HK-2 (cell line): Measurements from ENCODE around the gene RNF19B.
A peak's percentile ranks its signal among the peaks of the same experiment; 100 is the strongest.
"Not testable (repeated sequence)": the region's sequence is repeated elsewhere in the genome, so short reads cannot be mapped to it uniquely, and the experiment has no call there.

ENCODE experiments used
- DNase-seq: peaks from one replicate; pipeline ENCODE4 v3.0.0-alpha.2; 2018; ENCODE audit not compliant: unreplicated experiment

RNF19B gene, protein sequence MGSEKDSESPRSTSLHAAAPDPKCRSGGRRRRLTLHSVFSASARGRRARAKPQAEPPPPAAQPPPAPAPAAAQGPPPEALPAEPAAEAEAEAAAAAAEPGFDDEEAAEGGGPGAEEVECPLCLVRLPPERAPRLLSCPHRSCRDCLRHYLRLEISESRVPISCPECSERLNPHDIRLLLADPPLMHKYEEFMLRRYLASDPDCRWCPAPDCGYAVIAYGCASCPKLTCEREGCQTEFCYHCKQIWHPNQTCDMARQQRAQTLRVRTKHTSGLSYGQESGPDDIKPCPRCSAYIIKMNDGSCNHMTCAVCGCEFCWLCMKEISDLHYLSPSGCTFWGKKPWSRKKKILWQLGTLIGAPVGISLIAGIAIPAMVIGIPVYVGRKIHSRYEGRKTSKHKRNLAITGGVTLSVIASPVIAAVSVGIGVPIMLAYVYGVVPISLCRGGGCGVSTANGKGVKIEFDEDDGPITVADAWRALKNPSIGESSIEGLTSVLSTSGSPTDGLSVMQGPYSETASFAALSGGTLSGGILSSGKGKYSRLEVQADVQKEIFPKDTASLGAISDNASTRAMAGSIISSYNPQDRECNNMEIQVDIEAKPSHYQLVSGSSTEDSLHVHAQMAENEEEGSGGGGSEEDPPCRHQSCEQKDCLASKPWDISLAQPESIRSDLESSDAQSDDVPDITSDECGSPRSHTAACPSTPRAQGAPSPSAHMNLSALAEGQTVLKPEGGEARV

DNA sequence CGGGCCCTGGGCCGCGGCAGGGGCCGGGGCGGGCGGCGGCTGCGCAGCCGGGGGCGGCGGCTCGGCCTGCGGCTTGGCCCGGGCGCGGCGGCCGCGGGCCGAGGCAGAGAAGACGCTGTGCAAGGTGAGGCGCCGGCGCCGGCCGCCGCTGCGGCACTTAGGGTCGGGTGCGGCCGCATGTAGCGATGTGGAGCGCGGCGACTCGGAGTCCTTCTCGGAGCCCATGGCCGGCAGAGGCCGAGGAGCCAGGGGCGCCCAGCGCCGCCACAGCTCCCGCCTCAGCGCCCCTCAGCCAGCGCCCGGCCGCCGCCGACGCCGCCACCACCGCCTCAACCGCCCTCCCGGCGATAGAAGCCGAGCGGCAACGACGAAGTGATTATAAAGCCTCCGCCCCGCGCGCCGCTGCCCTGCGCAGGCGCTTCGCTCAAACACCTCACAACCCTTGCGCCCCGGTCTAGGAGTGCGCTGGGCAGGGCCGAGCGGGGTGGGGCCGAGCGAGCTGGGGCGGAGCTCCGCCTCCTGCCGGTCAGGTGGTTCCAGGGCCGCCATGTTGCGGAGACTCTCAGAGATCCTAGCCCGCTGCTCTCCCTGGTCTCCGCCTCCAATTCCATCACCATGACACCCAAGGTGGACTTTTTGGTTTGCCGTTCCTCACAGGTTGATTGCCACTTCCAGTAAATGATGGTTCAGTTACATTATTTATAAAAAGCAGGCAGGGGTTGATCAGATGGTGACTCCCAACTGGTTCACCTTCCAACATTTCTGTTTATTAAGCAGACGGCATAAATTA lies at the start of gene RNF19B:
Gene RNF19B, minus strand, starts transcription at position 349 of the 790 bp plus-strand sequence. Its CDS starts 124 bp downstream, at position 225.
- DNase-seq: peak; percentile 97

DNA sequence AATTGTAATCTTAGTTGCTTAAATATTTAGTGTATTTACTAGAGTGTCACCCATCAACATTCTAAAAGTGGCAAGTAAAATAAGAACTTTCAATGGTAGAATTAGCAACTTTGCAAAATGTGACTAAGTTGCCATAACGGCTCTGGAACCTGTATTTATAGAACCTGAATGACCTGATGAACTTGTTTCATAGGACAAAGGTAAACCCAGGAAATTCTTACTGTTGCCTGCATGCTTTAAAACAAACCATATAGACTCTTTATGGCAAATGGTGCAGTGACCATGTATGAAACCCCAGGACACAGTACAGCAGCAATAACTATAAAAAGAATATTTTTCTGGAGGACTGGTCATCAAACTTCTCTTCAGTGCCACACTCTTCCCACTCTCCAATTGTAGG lies 49.2 kb upstream of the RNF19B start:
- DNase-seq: no peak

DNA sequence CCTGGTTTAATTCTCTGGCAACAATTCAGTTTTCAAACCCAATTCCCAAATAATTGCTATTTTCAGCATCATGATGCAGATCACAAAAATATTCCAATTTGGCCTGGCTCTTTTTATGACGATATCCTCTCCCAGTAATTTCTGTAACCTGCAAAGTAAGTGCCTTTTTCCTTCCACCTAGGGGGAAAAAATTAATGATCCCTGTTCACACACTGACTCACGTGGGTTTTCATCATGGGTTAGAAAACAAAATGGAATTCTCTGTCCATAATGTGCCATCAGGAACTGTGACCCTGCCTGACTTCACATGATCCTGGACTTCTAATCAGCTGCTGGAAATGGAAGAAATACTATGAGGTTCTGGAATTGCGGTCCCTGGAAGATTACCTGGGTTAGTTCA lies 47.6 kb upstream of the RNF19B start:
- DNase-seq: no peak

DNA sequence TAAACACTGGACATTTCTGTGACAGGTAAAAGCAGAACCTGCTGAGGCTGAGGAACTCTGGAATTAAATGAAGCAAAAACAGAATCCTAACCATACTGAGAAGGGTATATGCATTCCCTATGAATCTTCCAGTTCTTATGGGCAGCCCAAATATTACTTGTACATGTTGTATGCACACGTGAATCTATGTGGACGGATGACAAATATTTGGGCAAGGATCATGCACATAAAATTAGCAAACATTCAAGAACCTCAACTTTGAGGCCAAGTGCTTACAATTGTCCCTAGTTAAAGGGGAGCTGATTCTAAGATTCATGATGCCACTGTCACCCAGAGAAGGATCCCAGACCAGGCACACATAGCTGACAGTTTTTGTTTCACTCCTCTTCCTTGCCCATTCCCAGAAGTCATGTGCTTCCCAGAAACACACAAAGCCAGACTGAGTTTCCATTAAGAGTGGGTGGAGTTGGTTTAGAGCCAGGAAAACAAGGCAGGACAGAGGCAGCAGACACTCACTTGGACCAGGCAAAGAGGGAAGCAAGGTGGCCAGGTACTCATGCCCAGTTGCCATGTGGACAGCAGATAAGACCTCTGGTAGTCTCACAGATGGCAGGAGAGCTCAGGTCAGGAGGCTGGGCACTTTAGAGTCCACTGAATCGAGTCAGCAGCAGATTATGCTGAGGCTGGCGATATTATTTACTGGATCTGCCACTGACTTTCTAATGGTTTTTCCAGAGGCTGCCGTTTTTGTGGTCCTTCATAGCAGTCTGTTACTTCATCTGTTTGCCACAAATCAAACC lies 46.5 kb upstream of the RNF19B start:
- no peak for DNase-seq

DNA sequence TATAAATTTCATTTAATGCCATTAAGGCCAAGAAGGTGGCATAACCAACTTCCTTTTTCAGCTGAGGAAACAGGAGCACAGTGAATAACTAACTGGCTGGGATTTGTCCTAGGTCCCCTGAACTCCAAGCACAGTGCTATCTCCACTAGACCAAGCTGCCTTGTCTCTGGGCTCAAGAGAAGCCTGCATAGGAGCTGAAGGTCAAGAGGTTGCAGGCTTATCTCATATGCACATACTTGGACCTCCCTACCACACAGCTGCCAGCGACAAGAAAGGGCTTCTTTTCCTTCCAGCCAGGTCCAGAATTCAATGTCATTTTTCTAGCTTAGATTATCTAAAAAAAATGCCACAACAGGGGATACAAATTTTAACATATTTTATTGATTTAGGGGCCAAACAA lies 45.0 kb upstream of the RNF19B start:
- no peak for DNase-seq

DNA sequence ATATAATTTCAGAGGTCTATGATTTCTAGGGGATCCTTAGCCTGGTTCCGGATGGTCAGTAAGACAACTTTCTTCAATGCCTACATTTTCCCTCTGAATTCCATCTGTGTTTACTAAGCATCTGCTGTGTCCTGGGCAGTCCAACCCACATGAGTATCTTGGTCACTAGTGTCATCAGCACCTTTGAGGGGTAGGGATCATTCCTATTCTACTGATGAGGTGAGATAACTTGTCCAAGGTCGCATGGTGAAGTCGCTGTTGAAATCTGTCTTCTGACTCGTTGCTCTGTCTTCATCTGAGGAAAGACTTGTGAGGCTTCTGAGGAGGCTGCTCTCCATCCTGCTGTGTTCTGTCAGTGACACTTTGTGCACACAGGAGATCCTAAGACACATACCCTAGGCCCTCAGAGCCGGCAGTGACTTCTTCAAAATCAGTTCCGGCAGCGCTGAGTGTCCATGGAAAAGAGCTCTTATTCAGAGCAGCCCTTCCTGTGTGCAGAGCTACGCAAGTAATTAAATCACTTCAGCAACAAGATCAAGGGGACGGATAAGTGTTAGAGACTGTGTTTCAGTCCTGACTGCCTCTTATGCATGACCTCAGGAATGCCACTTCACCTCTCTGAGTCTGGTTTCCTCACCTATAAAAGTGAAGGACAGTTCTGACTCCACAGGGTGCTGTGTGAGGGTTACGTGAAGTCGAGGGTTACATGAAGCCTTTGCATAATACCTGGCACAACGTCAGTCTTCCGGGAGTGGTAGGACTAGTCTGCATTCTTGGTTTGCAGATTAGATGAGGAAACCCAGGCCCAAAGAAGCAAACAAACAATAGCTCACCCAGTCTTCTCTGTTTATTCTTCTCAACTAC lies 43.7 kb upstream of the RNF19B start:
- no peak for DNase-seq

DNA sequence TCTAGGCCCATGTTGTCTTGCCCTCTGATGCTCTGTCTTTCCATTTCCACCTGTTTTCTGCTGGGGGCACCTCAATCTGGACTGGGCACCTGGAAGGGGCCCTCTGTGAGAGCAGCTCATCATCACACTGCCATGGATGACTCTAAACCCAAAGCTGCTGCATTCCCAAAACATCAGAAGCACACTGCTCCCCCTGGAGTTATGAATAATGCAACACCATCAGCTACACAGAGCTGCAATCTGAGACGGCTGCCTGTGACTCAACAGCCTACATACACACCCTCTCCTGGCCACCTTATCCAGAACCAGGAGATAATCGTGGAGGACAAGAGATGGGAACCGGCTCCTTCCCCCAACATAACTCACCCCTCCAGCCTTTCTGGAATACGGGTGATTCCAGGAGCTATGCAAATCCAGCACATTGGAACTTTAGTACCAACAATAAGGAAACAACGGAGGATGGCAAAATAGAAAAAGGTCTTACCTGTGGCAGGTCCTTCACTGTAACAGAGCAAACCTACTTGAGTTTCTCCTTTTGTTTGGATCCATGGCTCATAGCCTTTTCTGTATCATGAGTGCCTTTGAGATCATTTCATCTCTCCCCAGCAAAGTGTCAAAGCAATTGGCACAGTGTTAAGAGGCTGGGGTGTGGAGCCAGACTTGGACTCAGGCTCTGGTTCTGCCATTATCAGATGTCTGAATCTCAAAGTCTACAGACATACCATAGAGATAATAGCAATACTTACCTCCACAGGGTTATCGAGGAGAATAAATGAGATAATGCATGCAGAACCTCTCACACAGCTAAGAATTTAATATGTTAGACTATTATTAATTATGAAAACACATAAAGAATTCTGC lies 42.8 kb upstream of the RNF19B start:
- DNase-seq: peak; percentile 42

DNA sequence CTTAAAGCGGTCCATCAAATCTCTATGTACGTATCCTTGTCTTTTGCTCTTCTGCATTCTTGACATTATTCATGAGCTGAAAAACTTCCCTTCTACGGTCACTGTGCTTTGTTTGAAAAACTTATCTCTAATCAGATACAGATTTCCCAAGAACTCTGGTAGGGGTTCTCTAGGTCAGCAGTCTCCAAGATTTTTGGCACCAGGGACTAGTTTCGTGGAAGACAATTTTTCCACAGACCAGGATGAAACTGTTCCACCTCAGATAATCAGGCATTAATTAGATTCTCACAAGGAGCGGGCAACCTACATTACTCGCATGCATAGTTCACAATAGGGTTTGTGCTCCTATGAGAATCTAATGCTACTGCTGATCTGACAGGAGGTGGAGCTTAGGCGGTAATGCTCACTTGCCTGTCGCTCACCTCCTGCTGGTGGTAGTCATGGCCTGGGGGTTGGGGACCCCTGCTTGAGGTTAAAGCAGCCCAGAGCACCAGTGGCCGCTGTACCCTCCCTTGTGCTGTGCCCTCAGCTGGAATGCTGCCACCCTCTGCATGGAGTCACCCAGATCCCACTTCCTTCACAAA lies 41.3 kb upstream of the RNF19B start:
- DNase-seq: no peak

DNA sequence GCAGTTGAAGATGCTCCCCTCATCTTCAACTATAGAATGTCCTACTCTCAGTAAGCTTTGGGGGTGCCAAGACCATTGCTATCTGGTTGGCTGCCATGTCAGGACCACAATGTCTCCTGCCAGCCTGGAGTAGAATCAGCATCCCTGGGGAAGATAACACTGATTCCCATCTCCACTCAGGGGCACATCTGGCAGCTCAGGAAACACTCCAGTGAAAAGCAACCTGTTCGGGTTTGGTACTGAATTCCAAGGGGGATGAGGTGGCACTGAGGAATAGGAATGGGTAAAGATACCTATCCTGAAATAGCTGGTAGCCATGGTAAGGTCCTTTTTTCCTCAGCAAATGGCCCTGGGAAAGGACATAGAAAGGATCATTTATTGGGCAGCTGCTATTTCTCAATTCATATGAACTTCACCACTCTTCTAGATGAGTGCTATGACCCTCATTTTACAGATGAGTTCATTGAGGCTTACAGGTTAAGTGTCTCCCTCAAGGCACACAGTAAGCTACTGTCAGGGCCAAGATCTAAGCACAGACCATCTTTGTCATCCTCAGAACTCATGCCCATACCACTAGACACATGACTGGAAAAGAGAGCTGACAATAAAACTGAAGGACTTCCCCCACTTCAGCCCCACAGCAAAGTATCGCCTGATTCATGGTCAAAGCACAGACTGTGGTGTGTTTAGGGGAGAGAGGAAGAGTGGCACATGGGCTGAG lies 40.7 kb upstream of the RNF19B start:
- DNase-seq: no peak

DNA sequence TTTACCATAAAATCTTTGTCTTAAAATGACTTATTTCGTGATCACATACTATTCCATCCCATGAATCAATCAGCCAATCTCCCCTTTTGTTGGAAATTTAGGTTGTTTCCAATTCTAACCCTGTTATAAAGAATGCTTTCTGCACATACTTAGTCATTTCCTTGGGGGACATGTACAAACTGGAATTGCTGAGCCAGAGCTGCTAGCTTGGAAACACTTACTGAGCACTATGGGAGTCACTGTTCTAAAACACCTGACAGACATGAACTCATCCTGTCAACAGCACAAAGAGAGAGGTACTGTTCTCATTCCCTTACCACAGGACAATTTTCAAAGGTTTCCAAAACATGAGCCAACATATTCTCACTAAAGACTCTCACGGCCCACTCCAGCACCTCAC lies 40.0 kb upstream of the RNF19B start:
- DNase-seq: no peak

DNA sequence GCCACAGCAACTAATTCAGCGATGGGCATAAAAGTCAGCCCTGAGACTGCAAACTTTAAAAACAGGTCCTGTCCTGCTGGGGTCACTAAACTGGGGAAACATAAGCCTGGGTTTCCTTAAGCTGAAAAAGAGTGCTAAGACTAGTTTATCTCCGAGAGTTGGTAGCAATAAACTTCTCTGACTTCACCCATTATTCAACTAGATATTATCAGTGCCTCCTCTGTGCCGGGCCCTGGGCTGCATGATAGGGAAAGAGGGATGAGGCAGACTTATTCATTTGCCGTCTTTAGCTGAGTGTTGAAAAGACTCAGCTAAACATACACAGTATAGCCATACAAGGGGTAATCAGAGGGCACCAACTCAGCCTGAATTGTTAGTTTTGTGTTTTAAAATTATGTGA lies 39.0 kb upstream of the RNF19B start:
- DNase-seq: no peak

DNA sequence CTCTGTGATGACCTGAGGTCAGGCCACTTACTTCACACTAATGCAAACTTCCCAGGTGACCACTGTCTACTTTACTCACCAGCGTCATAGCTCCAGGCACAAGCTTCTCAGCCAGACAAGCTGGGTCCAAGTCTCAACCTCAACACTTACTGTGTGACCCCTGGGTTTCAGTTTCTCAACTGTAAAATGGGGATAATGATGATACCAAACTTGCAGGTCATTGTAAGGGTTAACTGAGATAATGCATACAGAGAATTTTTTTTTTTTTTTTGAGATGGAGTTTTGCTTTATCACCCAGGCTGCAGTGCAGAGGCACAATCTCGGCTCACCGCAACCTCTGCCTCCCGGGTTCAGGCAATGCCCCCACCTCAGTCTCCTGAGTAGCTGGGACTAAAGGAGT lies 37.4 kb upstream of the RNF19B start:
- no peak for DNase-seq

DNA sequence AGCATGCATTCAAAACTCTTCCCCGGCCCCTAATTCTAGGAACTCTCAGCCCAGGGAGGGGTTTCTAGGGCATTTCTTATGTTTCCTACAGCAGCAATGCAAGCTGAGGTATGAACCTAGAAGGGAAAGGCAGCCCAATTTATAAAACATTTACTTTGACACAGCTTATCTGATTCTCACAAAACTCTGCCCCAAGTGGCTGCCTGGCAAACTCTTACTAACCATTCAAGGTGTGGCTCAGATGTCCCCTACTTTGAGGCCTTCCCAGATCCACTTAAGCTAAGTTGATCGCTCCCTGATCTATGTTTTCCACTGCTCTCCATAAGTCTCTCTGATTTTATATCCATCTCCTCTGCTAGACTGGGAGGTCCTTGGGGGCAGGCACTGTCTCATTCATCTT lies 36.7 kb upstream of the RNF19B start:
- DNase-seq: no peak

DNA sequence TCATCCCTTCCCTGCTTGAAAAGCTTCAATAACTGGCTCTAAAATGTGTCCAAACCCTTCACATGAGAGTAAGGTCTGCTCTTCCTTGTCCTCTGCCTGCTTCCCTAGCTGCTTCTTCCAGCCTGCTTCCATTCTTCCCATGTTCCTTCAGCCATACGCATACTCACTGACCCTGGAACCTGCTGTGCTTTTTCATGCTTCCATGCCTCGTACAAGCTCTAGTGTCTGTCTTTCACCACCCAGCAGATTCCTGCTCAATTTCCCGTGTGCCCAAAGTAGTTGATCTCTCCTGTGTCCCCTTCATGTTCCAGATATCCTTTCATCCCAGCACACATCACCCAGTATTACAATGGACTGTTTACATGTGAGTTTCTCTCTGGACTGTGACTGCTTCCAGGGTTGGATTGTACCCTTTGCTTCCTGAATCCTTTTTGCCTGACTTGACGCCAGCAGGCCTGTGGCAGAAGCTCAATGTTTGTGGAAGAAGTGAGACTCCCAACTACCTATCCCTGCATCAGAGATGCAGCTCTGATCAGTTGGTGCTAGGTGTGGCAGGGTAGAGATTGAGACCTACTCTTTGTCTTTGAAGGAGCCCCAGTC lies 35.9 kb upstream of the RNF19B start:
- DNase-seq: no peak

DNA sequence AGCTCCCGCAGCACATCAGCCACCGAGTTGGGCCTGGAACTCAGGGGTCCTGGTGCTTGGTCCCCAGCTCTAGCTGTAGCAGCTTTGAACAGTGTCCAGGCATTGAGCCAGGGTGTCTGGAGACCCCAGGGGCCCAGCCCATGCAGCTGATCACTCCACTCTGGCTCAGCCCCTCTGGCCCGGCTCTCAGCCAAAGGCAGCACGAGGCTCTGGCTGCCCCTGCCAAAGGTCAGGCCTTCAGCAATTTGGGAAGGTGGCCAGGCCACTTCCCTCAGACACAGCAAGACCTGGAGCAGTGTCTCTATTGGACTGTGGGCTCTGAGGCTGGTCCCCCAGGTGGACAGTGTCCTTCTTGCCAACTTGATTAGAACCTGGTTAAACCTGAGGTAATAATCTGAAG lies 34.4 kb upstream of the RNF19B start:
- DNase-seq: no peak

DNA sequence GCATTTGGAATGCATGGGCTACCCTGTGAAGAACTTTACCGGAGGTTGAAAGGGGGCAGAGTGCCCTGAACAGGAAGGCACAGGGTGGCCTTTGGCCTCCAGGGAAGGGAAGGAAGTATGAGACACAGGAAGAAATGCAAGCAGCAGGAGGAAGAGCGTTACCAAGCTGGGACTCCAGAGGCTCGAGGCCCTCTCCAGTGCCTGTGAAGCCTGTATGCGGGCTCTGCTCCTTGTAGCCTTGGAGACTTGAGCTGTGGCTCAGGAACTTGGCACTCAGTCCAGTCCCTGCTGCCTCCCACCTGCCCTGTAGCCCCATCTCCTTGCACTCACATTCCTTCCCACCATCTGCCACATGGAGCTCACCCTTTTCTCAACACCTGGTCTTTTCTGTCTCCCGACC lies 33.5 kb upstream of the RNF19B start:
- no peak for DNase-seq

DNA sequence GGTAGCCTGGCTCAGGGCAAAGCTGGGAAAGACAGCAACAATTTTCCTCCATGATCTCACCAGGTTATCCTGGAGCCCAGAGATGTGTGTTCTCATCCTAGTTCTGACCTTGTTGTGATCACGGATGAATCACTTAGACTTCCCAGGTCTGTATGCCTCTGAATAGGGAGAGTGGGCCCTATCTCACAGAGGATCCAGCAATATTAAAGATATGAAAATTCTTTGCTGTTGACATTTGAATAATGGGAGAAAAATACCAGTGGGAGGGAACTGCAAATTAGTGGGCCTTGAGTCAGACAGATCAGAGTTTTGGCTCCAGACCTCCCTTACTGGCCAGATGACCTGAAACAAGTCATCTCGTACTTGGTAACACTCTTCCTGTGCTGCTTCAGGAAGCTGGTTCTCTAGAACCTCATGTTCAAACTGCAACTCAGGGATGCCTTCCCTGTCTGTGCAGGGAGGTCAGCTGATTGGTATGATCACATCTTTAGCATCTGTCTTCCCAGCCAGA lies 32.8 kb upstream of the RNF19B start:
- no peak for DNase-seq

DNA sequence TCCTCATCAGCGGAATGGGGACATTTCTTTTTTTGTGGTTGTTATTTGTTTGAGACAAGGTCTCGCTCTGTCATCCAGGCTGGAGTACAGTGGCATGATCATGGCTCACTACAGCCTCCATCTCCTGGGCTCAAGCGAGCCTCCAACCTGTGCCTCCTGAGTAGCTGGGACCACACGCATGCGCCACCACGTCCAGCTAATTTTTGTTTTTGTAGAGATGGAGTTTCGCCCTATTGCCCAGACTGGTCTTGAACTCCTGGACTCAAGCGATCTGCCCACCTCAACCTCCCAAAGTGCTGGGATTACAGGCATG lies 28.7 kb upstream of the RNF19B start:
- not testable (repeated sequence) for DNase-seq
